Testis (tissue), 2 donors: ENCODE results near the gene RNF141.

ENCODE experiments used
- CTCF ChIP-seq, 3 experiments: fragments of 450-650 bp in 2 of 3; fragments of 200-600 bp in 1 of 3; sonication (generic) in 1 of 3; IDR thresholded peaks; one replicate each; pipeline ENCODE4 v1.5.1; 2016 to 2019; ENCODE audit warnings: antibody characterized with exemption in 3 of 3, mild to moderate bottlenecking in 2 of 3, moderate library complexity in 1 of 3
- POLR2A ChIP-seq: fragments of 450-650 bp; IDR thresholded peaks from one replicate; pipeline ENCODE4 v1.6.1; 2017; ENCODE audit warnings: antibody characterized with exemption, mild to moderate bottlenecking, moderate library complexity

GRCh38 chr11:10587388-10587787 is 46.4 kb upstream of the RNF141 start:
- TF ChIP-seq POLR2A (no peak), CTCF (IDR thresholded peaks at IDR 0.05) (no peak)
